NB4 (cell line): ENCODE measurements around the gene MAG.
A peak's percentile ranks its signal among the peaks of the same experiment; 100 is the strongest.

Experiments
- CTCF ChIP-seq: IDR thresholded peaks from one replicate; pipeline ENCODE4 v1.5.1; 2012; ENCODE audit warnings: low read depth, low read length
- MAX ChIP-seq: IDR thresholded peaks from 2 replicates; pipeline ENCODE4 v1.6.1; 2011; ENCODE audit warnings: low read depth, low read length
- POLR2A ChIP-seq: IDR thresholded peaks from 2 replicates; pipeline ENCODE4 v1.6.1; 2011; ENCODE audit warnings: mild to moderate bottlenecking; ENCODE audit not compliant: insufficient read length; ENCODE audit errors: extremely low read depth

GRCh38 chr19:35318679-35319448 lies 26.9 kb downstream of the MAG start:
- no peak for TF ChIP-seq CTCF
- peak; percentile 67 for TF ChIP-seq MAX
- no peak for TF ChIP-seq POLR2A
